ENCODE results near the gene VSTM4.

VSTM4 gene

DNA sequence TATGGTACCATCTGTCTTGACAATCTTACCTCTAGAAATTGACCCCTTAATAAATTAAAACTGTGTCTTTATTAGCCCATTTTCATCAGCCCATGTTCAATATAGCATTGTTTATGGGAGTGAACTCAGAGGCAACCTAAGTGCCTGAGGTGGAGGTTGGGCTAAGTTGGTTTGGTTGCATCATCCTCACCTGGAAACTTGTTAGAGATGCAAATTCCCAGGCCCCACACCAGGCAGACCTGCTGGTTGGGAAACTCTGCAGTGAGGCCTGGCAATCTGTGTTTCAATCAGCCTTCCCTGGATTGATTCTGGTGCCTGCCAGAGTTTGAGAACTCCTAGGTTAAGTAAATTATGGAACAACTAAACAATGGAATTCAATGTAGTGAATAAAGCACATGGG lies 27.9 kb upstream of the VSTM4 start:
- no peak for DNase-seq (ENCODE audit: low read depth in 2 of 3, low spot score in 2 of 3)

- no peak for DNase-seq (ENCODE audit: low read depth in 2 of 3, low spot score in 2 of 3)
These were observed 26.4 kb upstream of the VSTM4 start for GRCh38 chr10:49141541-49142332.

DNA sequence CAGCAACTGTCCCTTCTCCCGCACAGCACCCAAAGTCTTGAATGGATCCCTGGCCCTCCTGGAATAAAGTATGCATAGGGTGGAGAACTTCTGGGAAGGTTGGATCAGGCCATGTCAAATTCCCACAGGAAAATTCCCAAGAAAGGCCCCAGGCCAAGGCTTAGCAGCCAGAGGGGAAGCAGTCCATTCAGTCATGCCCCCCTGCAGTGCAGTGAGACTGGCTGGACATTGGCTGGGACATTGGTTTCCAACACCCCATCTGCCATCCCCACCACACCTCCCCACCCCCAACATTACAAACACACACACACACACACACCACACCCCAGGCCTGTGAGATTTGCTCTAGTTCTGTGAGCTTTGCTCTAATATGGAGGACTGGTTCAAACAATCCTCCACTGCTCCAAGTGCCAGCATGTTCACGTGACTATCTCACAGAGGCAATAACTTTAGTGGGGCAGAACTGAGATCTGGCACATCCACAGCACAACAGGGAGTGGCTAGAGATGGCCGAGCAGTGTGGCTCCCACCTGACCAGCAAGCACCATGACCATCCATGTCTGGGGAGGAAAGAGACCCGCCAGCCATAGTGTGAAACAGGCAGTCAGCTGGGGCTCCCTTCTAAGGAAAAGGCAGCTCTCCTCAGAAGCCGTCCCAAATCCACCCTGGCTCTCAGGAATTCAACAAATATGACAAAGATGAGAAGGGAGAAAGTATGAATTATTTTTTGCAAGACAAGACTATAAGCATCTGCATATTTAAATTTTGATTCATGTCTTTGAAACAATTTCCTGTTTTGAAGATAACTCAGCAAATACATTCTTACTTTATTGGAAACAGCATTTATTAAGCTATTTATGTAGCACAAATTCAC lies 25.2 kb upstream of the VSTM4 start:
- no peak for DNase-seq (ENCODE audit: low read depth in 2 of 3, low spot score in 2 of 3)

DNA sequence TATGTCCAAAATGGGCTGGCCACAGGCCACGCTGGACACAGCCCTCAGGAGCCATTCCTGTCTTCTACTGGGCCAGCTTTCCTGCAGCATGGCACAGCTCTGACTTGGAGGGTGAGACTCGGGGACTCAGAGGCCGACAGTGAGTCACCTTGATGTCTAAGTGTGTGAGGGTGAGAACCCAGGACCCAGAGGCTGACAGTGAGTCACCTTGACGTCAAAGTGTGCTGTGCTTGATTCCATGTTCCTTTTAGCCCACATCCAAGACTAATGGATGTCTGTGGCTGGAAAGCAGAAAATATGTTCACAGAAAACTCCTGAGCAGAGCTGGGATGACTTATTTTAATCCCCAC lies 24.5 kb upstream of the VSTM4 start:
- no peak for DNase-seq (ENCODE audit: low read depth in 2 of 3, low spot score in 2 of 3)

DNA sequence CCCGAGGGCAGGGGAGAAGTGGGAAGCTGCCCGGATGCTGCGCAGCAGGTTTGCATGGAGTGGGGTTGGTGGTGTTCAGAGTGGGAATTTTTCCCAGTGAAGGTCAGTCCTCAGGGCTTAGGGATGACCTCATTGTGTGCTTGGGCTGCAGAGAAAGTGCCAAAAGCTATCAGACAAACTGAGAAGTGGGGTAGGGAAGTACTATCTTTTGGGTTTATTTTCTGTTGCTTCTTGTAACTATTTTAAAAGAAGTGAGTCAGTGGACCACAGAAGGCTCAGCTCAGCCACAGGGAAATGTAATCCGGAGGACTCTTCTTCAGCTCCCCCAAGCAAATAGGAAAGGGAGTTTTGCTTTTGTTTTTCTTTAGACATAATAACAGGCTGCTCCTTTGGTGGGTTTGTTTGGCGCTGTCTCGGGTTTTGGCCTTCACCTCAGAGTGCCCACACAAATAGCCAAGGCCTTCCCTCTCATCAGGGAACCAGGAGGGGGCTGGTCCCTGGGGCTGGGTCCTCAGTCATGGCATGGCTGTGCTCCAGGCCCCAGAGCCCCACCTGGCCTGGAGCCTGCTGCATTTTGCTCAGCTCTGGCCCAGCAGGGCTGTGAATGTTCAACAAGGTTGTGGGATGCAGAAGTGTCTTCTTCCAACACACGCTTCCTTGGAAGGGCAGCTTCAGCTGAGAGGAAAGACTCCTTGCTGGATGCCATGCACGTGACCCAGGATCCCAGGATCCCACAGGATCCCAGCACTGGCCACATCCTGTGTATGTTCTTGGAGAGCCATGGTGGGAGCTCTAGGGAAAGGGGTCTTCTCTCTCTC lies 23.9 kb upstream of the VSTM4 start:
- DNase-seq (ENCODE audit: low read depth in 2 of 3, low spot score in 2 of 3), result no peak

DNA sequence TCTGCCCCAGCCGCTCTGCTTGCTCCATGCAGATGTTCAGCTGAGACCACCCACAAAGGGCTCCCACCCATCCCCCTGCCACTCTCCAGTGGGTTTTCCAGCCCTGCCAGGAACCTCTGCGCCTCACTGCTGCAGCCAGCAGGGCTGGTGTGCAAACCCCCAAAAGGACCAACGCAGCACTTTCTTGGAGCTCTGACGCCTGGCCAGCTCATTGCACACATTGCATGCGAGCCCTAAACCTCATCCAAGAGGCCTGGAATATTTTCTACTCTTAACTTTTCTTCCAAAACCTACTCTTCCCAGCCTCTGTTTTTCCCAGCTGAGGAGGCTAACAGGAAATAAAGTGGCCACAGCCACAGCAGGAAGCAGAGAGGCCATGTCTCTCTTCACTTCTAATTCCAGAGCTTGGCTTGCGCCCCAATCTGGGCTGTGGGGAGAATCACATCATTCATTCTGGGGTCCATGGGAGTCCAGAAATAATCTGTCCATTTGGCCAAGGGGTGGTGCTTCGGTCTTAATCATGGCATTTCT lies 23.1 kb upstream of the VSTM4 start:
- DNase-seq (ENCODE audit: low read depth in 2 of 3, low spot score in 2 of 3), result no peak

DNA sequence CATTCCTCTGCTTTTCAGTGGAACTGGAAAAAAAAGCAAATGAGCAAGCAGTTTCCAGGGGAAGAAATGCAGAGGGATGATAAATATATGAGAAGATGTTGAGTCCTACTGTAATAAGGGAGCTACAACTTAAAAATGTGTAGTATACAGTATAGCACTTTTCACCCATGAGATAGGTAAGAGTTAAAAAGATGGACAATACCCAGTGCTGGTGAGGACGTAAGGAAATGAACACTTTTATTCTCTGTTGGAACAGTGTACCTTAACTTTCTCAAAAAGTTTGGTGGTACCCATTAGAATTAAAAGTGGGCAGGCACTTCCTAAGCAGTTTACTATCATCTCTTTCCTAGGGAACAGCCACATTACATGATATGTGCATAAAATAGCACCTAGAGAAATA lies 21.2 kb upstream of the VSTM4 start:
- DNase-seq (ENCODE audit: low read depth in 2 of 3, low spot score in 2 of 3), result no peak

- no peak for DNase-seq (ENCODE audit: low read depth in 2 of 3, low spot score in 2 of 3)
These were observed 20.4 kb upstream of the VSTM4 start for GRCh38 chr10:49135575-49136313.

DNA sequence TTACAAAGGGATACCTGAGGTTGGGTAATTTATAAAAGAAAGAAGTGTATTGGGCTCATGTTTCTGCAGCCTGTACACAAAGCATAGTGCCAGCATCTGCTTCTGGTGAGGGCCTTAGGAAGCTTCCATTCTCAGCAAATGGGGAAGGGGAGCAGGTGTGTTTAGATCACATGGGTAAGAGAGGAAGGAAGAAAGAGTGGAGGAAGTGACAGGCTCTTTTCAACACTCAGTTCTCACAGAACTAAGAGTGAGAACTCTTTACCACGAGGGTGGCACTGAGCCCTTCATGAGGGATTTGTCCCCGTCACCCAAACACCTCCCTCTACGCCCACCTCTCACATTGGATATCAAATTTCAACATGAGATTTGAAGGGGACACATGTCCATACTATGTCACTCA lies 19.0 kb upstream of the VSTM4 start:
- DNase-seq (ENCODE audit: low read depth in 2 of 3, low spot score in 2 of 3), result no peak

GRCh38 chr10:49133706-49134248 lies 18.5 kb upstream of the VSTM4 start, which contains the start of gene FAM170B:
FAM170B (minus strand) TSS chr10:49134021; CDS start chr10:49133918, 103 bp downstream.
- DNase-seq (ENCODE audit: low read depth in 2 of 3, low spot score in 2 of 3), result no peak

DNA sequence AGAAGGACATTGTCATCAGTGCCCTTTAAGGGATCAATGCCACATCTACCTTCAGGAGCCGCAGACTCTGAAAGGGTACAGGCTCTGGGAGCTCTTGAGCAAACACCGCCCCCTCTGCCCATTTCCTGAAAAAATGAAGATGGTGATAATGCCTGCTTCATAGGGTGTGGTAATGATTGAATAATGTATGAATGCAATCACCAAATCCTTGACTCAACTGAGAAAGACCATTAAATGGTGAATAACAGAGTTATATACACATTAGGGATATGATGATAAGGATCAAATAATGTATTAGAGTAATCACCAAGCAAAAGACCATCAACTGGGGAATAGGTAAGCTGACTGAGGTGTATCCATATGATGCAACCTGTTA lies 17.0 kb upstream of the VSTM4 start:
- DNase-seq (ENCODE audit: low read depth in 2 of 3, low spot score in 2 of 3), result no peak

DNA sequence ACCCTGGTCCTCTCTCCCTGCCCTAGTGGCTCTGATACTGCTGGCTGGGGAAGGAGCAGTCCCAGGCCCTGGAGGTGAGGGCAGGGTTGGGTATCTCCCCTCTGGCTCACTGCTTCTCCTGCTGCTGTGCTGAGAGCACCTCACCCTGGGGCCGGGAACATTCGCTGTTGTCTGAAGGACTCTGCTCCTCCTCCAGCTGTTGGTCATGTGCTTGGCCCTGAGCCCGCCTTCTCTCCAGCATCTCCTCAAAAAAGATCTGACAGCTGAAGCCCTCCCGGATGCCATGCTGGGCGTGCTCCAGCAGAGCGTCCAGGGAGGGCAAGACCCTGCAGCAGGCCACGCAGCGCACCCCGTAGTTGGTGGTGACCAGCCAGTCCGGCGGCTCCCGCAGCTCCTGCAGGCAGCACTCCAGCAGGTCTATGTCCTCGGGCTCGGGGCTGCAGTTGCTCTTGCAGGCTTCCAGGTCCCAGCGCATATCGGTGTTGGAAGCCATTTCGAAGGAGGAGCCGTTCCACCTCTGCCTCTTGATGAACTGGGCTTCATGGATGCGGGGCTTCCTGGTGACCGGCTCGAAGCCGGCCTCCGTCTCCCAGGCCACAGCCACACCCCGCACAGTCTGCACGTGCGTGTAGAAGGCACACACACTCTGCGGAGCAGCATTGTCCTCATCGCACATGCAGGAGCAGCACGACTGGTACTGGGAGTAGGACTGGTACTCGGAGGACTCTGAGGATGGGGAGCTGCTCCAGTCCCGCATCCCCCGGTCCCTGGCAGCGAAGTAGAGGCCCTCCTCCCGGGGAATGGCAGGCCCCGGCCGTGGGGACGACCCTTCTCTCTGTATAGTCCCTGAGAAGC lies 16.4 kb upstream of the VSTM4 start:
- DNase-seq (ENCODE audit: low read depth in 2 of 3, low spot score in 2 of 3), result no peak

GRCh38 chr10:49129376-49129775 lies 14.1 kb upstream of the VSTM4 start:
- no peak for DNase-seq (ENCODE audit: low read depth in 2 of 3, low spot score in 2 of 3)

GRCh38 chr10:49128854-49129253 lies 13.5 kb upstream of the VSTM4 start:
- DNase-seq (ENCODE audit: low read depth in 2 of 3, low spot score in 2 of 3), result no peak

- DNase-seq (ENCODE audit: low read depth in 2 of 3, low spot score in 2 of 3), result no peak
These were observed 8.9 kb upstream of the VSTM4 start for GRCh38 chr10:49123981-49124950.

DNA sequence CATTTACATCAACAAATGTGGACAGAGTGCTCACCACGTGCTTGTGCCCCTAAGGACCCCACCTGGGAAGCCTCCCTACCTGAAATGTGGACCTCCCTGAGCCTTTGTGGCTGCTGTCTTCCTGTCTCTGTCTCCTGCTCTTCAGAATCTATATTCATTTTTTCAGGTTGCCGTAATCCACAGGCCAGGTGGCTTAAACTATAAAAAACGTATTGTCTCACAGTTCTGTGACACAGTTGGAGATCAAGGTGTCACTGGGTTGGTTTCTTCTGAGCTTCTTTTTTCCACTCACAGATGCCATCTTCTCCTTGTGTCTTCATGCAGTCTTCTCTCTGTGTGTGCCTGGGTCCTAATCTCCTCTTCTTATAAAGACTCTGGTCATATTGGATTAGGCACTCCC lies 5.6 kb upstream of the VSTM4 start:
- DNase-seq (ENCODE audit: low read depth in 2 of 3, low spot score in 2 of 3), result no peak

- DNase-seq (ENCODE audit: low read depth in 2 of 3, low spot score in 2 of 3), result no peak
These were observed 4.4 kb upstream of the VSTM4 start for GRCh38 chr10:49119746-49120145.

- DNase-seq (ENCODE audit: low read depth in 2 of 3, low spot score in 2 of 3), result no peak
These were observed 3.2 kb upstream of the VSTM4 start for GRCh38 chr10:49118430-49119074.

All from activated CD8-positive, alpha-beta memory T cell treated with anti-CD3 and anti-CD28 coated beads for 48 hours (primary cell).